ENCODE results near the gene VIPR1. TPM values are rescaled to one million over a fixed set of nuclear protein-coding genes. Genes with fewer than 3 reads are reported as not detected.

Gene VIPR1
- total and polyA plus RNA-seq, 2 donors (not counting 1 experiment from before 2014, with no cell fraction given): 0.79 to 5.8 TPM

GRCh38 chr3:42516443-42516842 lies 14.0 kb downstream of the VIPR1 start:
- CTCF ChIA-PET: interaction anchor here (1.1 kb wide), 1 partner anchor 21 kb away, joined by 3 read pairs; no protein-coding TSS in a partner anchor
- POLR2A ChIA-PET: no interaction called here
- TF ChIP-seq, protein P1, sequence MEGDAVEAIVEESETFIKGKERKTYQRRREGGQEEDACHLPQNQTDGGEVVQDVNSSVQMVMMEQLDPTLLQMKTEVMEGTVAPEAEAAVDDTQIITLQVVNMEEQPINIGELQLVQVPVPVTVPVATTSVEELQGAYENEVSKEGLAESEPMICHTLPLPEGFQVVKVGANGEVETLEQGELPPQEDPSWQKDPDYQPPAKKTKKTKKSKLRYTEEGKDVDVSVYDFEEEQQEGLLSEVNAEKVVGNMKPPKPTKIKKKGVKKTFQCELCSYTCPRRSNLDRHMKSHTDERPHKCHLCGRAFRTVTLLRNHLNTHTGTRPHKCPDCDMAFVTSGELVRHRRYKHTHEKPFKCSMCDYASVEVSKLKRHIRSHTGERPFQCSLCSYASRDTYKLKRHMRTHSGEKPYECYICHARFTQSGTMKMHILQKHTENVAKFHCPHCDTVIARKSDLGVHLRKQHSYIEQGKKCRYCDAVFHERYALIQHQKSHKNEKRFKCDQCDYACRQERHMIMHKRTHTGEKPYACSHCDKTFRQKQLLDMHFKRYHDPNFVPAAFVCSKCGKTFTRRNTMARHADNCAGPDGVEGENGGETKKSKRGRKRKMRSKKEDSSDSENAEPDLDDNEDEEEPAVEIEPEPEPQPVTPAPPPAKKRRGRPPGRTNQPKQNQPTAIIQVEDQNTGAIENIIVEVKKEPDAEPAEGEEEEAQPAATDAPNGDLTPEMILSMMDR (IDR thresholded peaks at IDR 0.05): no peak
- no peak for TF ChIP-seq EZH2 (IDR thresholded peaks at IDR 0.05; ENCODE audit: borderline replicate concordance, insufficient read depth, low read depth, low read length, poor library complexity, severe bottlenecking)
- no peaks in the 10 kb centered on the region for H3K9me3 Mint-ChIP-seq (ENCODE audit: insufficient read depth)
- Histone ChIP-seq H3K27ac (ENCODE audit: low read length in 2 of 2) (no peak overlapping the region), H2AFZ (ENCODE audit: insufficient read depth, low read depth, low read length, poor library complexity, severe bottlenecking) (no peak overlapping the region), H3K36me3 (replicated peaks in 1 of 2; ENCODE audit: control extremely low read depth in 1 of 2, control insufficient read depth in 1 of 2, extremely low read depth in 1 of 2, insufficient read depth in 2 of 2, low read length in 1 of 2) (no peaks in the 10 kb centered on the region), H3K27me3 (replicated peaks in 1 of 4; ENCODE audit: control extremely low read depth in 1 of 4, control insufficient read depth in 3 of 4, insufficient read depth in 4 of 4, low read length in 3 of 4) (peaks cover 0 to 2% (median under 1%) of the 10 kb centered on the region in 4 experiments), H3K4me3 (ENCODE audit: control extremely low read depth in 1 of 5, extremely low read depth in 1 of 5, insufficient read depth in 1 of 5, low read depth in 2 of 5, low read length in 4 of 5) (no peak overlapping the region), H3K4me2 (replicated peaks; ENCODE audit: low read depth, low read length, poor library complexity, severe bottlenecking) (no peak overlapping the region), H4K20me1 (ENCODE audit: control insufficient read depth, insufficient read depth, low read length, poor library complexity, severe bottlenecking) (no peaks in the 10 kb centered on the region), H3K9me3 (ENCODE audit: control extremely low read depth in 1 of 3, control insufficient read depth in 2 of 3, insufficient read depth in 1 of 3, low read length in 2 of 3) (no peaks in the 10 kb centered on the region), H3K4me1 (ENCODE audit: control insufficient read depth in 2 of 2, insufficient read depth in 2 of 2, low read length in 2 of 2) (peaks cover 8 to 9% of the 10 kb centered on the region in 2 donors), H3K79me2 (ENCODE audit: control insufficient read depth, insufficient read depth, low read length) (no peaks in the 10 kb centered on the region), H3K9ac (ENCODE audit: low read length) (no peak overlapping the region)
- no peaks in the 10 kb centered on the region for H3K27me3 Mint-ChIP-seq
- peaks cover 7% of the 10 kb centered on the region for H3K4me1 Mint-ChIP-seq
- no peak overlapping the region for H3K27ac Mint-ChIP-seq
- H3K4me3 Mint-ChIP-seq: no peak overlapping the region
- 95% methylated on average over 5 of the region's 5 CpGs for WGBS (ENCODE audit: insufficient coverage)
- ATAC-seq (ENCODE audit: low read depth): no peak
- DNase-seq: no peak
- intact Hi-C loops (cut with micrococcal nuclease): no loop called here

- Histone ChIP-seq H3K36me3 (replicated peaks in 1 of 2; ENCODE audit: control extremely low read depth in 1 of 2, control insufficient read depth in 1 of 2, extremely low read depth in 1 of 2, insufficient read depth in 2 of 2, low read length in 1 of 2) (no peaks in the 10 kb centered on the region), H3K9ac (ENCODE audit: low read length) (no peak overlapping the region), H3K4me2 (replicated peaks; ENCODE audit: low read depth, low read length, poor library complexity, severe bottlenecking) (no peak overlapping the region), H3K9me3 (ENCODE audit: control extremely low read depth in 1 of 3, control insufficient read depth in 2 of 3, insufficient read depth in 1 of 3, low read length in 2 of 3) (no peaks in the 10 kb centered on the region), H3K4me1 (ENCODE audit: control insufficient read depth in 2 of 2, insufficient read depth in 2 of 2, low read length in 2 of 2) (peaks cover 1 to 2% of the 10 kb centered on the region in 2 donors), H3K27me3 (replicated peaks in 1 of 4; ENCODE audit: control extremely low read depth in 1 of 4, control insufficient read depth in 3 of 4, insufficient read depth in 4 of 4, low read length in 3 of 4) (no peaks in the 10 kb centered on the region), H3K79me2 (ENCODE audit: control insufficient read depth, insufficient read depth, low read length) (no peaks in the 10 kb centered on the region), H4K20me1 (ENCODE audit: control insufficient read depth, insufficient read depth, low read length, poor library complexity, severe bottlenecking) (no peaks in the 10 kb centered on the region), H2AFZ (ENCODE audit: insufficient read depth, low read depth, low read length, poor library complexity, severe bottlenecking) (no peak overlapping the region), H3K27ac (ENCODE audit: low read length in 2 of 2) (no peak overlapping the region), H3K4me3 (ENCODE audit: control extremely low read depth in 1 of 5, extremely low read depth in 1 of 5, insufficient read depth in 1 of 5, low read depth in 2 of 5, low read length in 4 of 5) (no peak overlapping the region)
- H3K4me3 Mint-ChIP-seq: no peak overlapping the region
- no peaks in the 10 kb centered on the region for H3K27me3 Mint-ChIP-seq
- POLR2A ChIA-PET: no interaction called here
- no peaks in the 10 kb centered on the region for H3K9me3 Mint-ChIP-seq (ENCODE audit: insufficient read depth)
- ATAC-seq (ENCODE audit: low read depth) (no peak), DNase-seq (no peak)
- intact Hi-C loops (cut with micrococcal nuclease): no loop called here
- CTCF ChIA-PET: interaction anchor here (1.1 kb wide), 1 partner anchor 21 kb away, joined by 3 read pairs; no protein-coding TSS in a partner anchor
- TF ChIP-seq EZH2 (IDR thresholded peaks at IDR 0.05; ENCODE audit: borderline replicate concordance, insufficient read depth, low read depth, low read length, poor library complexity, severe bottlenecking): no peak
- TF ChIP-seq, protein P1 (IDR thresholded peaks at IDR 0.05): no peak
- peaks cover under 1% of the 10 kb centered on the region for H3K4me1 Mint-ChIP-seq
- WGBS (ENCODE audit: insufficient coverage): 86% methylated on average over 4 of the region's 4 CpGs
- H3K27ac Mint-ChIP-seq: no peak overlapping the region
These were observed 14.7 kb downstream of the VIPR1 start for GRCh38 chr3:42517117-42517516.
